22Rv1 (cell line): ENCODE measurements around the gene MYH6.

Experiments used
- CTCF ChIP-seq: fragments of 450-650 bp; IDR thresholded peaks from 2 replicates; pipeline ENCODE4 v1.5.1; 2017; ENCODE audit warnings: mild to moderate bottlenecking
- ZFX ChIP-seq: fragments of 450-650 bp; IDR thresholded peaks from 2 replicates; pipeline ENCODE4 v1.6.1; 2017; ENCODE audit warnings: antibody characterized with exemption, borderline replicate concordance

DNA sequence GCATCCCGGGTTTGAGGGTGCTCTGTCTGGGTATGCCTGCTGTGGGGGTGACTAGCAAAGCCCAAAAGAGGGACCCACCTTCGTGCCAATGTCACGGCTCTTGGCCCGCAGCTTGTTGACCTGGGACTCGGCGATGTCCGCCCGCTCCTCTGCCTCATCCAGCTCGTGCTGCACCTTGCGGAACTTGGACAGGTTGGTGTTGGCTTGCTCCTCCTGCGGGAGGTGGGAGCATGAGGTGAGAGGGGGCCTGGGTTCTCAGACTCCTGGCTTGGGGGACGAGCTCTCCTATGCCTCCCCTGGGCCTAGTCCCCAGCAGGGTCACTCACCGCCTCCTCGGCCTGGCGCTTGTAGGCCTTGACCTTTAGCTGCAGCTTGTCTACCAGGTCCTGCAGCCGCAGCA, 5.6 kb upstream of the MYH6 start:
- TF ChIP-seq CTCF (no peak), ZFX (no peak)
